ENCODE data around the gene TNNT2.

TNNT2 gene

DNA sequence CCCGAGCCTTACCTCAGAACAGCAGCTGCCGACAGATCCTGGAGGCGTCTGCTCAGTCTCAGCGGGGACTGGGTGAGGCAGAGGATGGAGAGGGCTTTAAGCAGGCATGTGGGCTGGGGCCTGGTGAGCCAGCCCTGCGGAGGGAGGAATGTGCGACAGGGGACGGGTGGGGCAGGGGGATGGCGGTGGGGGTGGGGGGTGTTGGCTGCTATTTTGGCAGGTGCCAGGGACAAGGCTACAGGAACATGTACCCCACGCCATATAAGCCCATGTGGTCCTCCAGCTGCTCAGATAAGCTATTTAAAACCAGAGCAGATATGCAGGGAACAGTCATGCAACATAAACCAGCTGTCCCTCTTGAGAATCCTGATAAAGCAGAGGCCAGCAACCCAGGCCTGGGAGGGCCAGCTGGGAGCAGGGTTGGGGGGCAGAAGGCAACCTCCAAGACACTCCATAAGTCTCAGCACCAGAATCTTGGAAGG lies at the start of gene TNNT2:
Gene TNNT2 (minus strand): TSS at position 70 of the 482 bp plus-strand sequence. CDS start 4,426 bp downstream, outside the sequence.
- no peak for DNase-seq (ENCODE audit: low read depth, low spot score)

DNA sequence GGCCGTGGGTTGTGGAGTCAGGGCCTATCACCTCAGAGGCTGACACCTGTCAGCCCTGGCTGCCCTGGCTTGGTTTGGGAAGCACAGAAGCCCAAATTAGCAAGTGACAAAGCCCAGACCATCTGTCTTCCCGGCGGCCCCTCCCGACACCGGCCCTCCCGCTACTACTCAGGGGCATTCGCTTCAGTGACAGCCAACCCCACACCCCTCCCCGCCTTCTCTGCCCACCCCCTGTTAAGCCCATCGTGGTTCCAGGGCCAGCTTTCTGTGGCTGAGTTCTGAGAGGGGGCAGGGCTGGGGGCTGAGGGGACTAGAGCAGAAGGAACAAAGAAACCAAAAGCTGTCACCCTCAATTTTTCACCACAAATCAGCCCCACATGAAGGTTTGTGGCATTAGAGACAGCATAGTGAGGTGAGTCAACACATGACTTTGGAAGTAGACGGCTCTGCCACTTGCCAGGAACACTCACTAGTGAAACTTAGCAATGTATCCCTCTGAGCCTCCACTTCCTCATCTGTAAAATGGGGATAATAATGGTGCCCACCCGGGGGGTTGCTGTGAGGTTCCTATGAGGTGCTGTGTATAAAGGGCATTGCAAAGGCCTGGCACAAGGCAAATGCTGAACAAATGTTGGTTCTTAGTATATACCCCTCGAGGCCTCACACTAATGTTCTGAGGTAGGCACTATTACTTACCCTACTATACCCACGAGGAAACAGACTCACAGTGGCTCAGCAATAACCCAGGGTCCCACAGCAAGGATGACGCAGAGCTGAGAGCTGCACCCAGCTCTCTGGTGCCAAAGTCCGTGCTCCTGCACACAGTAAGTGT lies 49.2 kb upstream of the TNNT2 start:
- DNase-seq (ENCODE audit: low read depth, low spot score) = no peak

DNA sequence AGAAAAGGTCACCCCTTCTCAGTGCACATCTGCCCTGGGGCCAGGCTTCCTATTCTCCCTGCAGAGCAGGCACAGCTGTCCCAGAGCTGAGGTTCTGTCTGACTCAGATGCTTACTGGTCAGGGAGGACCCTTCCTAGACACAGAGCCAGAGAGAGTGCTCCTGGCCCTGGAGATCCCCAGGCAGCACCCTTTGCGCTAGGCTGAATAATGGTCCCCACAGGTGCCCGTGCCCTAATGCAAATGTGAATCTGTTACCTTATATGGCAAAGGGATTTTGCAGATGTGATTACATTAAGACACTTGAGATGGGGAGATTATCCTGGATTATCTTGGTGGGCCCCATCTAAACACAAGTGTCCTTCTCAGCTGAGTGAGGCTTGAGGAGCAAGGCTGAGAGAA lies 46.7 kb upstream of the TNNT2 start:
- DNase-seq (ENCODE audit: low read depth, low spot score) = no peak

DNA sequence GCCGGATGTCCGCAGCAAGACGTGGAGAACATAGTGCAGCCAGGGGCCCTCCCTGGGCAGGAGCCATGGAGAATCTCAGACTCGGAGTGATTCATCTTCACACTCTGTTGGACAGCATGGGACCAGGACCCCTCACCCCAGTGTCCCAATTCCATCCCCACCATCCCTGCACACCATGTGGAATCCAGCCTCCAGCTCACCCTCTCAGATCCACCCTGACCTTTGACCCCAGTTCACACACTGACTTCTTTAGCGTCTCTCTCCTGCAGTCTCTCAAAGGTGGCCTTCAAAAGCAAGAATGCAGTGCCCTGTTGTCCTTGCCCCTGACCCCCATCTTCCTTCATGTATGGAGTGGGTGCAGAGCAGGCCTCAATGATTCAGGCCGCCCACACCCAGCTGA lies 46.2 kb upstream of the TNNT2 start:
- DNase-seq (ENCODE audit: low read depth, low spot score) = no peak

DNA sequence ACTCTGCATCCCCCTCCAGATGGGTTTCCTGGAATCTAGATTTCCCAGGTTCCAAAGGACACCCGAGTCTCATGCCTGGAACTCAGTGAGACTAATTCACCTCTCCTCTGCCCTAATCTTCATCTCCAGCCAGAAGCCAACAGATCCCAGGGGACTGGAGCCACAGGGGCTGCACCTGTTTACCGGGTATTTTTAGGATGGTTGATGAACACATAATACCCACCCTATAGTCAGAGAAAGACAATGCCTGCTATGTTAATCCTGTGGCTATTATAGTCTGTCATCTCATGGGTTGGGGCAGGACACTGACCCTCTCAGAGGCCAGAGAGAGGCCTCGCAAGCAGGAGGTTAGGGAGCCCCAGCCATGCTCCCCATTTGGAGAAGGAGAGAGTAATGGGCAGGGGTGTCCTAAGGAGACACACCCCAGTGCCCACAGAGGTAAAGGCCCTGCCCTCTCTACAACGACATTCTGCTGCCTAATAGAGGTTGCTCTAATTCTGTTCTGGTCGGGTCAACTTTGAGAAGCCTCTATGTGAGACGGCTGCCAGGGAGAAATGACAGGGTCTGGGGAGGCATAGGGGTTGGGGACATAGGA lies 45.1 kb upstream of the TNNT2 start:
- no peak for DNase-seq (ENCODE audit: low read depth, low spot score)

DNA sequence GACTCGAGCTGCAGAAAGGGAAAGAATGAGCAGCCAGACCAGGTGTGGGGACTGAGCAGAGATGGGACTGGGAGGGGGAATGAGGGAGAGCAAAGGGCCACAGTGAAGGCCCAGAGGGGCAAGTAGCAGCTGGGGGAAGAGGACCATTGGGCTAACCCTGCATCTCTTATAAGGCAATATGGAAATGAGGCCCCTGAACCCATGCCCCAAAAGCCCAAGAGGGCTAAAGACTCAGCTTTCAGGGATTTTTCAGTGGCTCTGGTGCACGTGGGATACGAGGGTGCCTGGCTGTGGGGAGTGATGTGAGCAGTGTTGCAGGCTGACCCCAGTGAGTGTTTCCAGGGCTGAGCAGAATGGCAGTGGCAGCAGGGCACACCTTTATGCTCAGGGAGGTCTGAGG lies 44.5 kb upstream of the TNNT2 start:
- no peak for DNase-seq (ENCODE audit: low read depth, low spot score)

DNA sequence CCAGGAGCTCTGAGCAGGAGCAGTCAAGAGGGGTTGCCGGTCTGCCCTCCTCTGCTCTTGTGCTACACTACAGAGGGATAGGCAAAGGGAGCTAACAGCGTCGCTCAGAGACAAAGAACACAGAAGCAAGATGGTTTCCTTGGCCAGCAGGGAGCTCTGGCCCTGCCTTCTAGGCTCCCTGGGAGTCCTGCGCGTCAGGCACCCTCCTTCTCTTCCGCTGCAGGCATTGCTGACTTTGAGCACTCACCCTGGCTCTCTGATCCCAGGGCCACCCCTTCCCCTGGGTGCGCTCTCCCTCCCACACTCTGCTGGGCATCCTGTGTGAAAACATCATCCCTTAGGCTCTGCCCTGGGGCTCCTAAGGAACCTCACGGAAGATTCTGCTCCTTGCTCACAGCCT lies 43.6 kb upstream of the TNNT2 start:
- no peak for DNase-seq (ENCODE audit: low read depth, low spot score)

DNA sequence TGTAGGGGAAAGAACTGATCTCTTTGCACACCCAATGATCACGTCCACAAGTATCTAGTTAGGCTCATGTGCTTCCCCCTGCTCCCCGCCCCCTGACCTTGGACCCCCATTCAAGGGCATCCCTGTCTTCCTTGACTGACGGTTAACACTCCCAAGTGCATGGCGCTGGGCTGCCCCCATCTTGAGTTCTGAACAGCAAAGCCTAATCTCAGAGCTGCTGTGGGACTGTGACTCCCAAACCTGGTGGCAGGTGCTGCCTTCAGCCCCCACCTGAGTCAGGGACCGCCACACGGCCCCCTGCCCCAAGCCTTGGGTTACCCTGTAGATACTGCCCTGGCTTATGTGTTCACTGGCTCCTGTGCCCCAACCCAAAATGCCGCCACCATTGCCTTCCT lies 43.1 kb upstream of the TNNT2 start:
- no peak for DNase-seq (ENCODE audit: low read depth, low spot score)

DNA sequence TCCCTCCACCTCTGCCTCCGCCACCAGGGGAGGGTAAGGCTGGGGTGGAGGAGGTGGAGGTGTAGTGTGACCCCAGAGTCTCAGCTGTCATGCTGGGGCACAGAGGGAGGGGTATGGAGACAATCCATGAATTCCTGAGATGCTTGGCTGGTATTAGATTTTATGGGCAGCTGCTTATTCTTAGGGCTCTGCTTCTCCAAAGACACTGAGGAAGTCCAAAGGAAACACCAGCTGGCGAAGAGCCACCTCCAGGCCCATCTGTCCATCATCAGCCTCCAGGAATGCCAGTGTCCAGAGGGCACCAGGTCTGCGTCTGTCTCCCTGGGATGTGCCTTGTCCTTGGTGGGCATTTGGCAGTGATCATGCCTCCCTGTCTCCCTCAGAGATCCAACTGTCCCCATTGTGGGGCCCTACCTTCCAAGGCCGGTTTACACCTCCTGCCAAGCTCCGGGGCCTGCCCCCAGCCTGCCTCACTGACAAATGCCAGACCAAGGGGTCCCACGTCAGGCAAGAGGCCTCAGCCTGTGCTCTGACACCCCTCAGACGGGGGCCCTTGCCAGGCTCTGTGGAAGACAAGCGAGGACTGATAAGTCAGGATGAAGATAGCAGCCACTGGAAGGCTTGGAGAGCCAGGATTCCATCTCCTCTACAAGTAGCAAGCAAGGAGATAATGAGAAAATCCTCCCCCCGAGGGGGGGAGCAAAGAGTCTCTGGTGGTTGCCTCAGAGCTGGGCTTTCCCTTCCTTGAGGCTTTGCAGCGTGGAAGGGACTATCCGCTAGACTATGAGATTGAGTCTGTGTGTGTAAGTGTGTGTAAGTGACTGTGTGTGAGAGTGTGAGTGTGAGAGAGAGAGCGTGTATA lies 42.5 kb upstream of the TNNT2 start:
- DNase-seq (ENCODE audit: low read depth, low spot score) = no peak

DNA sequence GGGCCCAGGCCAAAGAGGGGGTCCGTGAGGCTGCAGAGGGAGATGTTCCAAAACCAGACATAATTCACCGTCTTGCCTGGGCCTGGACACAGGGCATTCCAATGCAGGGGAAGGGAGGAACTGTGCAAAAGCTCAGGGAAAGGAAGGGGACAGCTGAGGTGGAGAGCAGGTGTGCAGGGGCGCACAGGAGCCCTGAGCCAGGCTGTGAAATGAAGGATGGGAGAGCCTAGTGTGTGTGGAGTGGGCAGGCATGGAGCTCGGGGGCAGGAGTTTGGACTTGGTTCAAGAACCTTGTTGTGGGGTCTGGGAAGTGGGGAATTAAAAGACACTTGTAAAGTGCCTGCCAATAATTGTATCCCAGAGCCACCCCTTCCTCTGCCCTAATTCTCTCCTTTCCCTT lies 41.8 kb upstream of the TNNT2 start:
- no peak for DNase-seq (ENCODE audit: low read depth, low spot score)

DNA sequence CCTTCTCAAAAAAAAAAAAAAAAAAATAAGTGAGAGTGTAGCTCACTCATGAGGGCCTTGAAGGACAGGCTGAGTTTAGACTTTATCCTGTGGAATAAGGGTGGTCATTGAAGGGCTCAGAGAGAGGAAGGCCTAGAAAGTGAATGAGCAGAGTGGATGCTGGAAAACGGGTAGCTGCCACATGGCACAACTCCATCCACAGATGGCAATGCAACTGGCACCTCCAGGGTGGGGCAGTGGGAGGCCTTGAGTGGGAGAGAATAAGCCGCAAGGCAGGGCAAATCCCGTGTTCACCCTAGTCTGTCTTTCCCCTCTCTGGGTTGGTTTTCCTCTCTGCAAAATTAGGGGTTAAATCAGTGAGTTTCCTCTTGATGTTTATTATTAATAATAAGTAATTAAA lies 41.0 kb upstream of the TNNT2 start:
- no peak for DNase-seq (ENCODE audit: low read depth, low spot score)

DNA sequence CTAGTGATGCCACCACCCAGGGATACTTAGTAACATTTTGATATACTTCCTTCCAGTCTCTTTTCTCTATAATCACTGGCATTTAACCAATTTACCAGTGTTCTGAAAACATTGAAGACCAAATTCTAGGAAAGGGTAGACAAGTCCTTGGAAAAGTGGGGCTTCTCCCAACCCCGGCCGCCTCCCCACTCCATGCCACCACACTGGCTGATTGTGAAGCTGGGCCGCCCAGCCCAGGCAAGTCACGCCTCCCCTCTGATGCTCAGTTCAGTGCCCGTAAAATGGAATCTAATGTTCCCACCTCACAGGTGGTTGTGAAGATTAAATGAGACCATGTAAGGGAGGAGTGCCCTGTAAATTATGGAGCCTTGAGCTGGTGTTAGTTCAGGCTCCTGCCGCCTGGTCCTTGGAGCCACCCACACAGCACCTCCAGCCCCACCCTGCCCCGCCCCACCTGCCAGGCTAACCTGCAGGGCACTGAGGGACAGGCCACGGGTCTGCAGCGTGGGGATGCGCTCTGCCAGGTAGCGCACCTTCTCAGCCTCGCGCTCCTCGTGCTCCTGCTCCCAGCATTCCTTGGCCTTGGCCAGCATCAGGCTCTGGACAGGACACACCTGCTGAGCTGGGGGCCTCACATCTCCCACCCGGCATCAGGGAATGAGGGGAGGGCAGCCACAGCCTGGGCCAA lies 36.7 kb upstream of the TNNT2 start:
- DNase-seq (ENCODE audit: low read depth, low spot score) = no peak

DNA sequence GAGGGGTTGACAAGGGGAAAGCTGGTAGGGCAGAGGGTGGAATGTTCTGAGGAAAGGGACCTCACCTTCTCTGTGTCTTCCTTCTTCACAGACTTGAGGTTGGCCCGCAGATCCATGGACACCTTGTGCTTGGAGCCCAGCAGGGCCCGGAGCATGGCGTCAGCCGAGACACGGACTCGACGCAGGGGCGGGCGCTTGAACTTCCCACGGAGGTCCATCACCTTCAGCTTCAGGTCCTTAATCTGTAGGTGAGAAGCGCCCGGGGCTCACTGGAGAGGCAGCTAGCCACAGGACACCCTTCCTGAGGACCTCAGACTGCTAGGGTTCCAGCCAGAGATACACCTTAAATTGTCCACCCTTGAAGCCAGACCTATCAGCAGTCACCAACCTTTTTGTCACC lies 33.8 kb upstream of the TNNT2 start:
- no peak for DNase-seq (ENCODE audit: low read depth, low spot score)

DNA sequence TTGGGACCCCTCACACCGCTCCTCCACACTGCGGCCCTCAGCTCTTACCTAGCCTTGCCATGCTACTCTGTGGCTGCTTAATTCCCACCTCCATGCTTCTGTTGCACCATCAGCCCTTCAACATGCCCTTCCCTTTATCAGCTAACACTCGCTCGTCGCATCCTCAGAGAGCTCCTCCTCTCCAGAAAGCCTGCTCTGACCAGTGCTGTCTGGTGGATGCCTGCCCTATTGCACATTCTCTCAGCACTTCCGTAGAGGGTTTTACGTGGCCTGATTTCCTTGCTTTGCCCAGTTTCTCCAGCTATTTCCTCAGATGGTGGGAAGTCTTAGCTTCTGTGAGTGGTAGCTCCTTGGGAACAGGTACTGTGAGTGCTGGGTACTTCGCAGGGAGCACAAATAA lies 32.0 kb upstream of the TNNT2 start:
- DNase-seq (ENCODE audit: low read depth, low spot score) = no peak

DNA sequence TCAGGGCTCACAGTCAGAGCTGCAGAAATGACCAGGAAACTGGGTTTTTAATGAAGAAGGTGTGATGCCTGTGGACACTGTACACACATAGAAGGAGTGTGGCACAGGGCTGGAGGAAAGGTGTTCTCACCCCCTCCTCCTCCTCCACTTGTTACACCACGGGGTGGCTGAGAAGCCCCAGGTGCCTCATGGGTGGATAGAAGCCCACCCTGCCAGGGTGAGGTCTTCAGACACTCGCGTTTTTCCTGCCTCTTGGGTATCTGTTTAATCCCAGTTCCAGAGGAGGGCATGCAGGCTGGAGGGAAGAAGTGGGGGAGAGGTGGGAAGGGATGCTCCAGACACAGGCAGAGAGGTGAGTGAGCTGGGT lies 31.3 kb upstream of the TNNT2 start:
- DNase-seq (ENCODE audit: low read depth, low spot score) = no peak

DNA sequence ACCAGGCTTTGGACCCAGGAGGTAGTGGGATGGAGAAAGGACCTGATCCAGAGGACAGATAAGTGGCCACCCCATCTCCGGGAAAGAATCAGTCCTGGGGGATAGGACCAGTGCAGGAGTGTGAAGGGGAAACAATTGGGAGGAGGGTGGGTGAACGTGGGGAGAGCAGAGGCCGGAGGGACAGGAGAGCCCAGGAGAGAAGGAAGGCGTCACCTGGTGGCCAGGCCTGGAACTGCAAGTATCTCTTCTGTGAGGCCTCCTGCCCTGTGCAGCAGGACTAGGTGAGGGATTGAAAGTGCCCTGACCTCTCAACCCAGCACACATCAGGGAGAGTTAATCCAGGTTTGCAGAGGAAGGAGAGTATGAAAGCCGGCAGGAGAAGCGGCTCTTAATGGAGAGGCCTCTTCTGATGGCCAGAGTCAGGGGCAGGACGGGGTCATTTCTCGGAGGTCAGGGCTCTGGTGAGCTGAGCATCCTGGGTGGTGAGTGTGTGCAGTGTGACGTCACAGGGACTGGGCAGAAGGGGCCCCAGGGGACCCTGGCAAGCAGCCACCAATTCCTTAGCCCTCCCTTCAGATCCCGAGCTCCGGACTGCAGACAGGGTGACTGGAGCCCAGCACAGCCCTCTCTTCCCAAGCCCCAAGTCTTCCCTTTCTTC lies 30.8 kb upstream of the TNNT2 start:
- DNase-seq (ENCODE audit: low read depth, low spot score) = peak; percentile 35

DNA sequence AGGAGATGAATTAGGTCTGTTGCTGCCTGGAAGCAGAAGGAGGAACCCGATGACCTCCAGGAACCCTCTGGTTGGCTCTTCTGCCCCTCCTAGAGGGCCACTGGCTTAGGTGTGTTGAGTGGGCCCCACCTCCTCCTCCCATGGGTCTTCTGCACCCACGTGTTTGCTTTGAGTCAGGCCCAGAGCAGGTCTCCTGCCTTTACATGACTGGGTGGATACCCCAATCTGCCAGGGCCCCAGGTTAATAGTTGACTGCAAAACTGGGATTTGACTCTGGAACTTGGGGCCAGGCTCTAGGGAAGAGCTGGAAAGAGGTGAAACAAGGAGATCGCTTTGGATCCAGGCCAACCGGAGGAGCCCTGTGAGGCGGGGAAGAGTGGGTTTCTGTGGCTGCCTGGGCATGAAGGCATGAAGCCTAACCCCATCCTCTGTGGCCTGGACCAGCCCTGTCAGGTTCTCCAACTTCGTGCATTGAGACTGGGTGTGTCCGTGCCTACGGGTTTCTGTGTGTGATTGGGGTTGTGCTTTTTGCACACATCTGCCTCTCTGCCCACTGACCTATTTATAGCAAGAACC lies 29.4 kb upstream of the TNNT2 start:
- no peak for DNase-seq (ENCODE audit: low read depth, low spot score)

DNA sequence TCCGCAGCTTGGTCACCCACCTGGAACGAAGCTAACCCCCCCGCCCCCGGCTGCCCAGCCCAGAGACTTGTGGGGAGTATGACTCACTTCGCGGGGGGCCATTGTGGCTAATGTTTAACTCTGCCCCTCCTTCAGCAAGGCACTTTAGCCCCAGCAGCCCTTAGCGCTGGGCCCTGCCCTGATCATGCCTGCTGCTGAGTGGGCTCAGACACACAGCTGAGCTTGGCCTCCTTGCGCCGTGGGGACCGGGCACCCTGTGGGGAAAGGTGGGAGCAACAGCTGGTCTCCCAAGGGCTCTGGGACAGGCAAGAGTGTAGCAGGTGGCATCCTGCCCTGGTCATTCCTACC lies 28.0 kb upstream of the TNNT2 start:
- no peak for DNase-seq (ENCODE audit: low read depth, low spot score)

DNA sequence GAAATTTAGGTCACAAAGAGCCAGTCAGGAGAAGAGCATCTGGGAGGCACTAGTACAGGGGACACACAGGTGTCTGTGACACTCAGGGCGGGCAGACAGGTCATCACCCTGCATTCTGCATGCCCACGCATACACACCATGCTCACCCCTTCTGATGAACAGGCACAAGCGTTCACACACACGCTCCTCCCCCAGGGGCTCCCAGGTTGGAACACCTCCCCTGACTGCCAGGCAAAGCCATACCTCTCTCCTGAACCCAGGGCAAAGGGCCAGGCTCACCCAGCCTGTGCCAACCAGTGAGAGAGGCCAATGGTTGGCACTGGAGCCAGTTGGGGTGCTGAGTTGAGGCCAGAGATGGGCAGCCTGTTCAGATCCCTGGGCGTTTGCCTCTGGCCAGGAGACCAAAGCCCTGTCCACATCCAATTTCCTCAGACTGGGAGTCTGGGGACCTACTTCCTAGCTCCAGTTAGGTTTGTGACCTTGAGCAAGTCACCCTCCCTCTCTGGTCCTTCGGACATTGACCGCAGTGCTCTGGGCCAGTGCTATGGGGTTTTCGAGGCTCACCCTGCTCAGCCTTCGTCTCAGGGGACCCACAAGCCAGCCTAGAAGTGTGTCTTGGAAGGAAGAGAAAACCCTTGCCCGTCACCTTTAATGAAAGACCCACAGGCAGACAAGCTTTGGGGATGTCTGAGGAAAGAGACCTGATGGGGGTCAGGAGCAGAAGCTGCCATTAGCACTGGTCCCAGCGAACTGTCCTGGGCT lies 27.4 kb upstream of the TNNT2 start:
- DNase-seq (ENCODE audit: low read depth, low spot score) = no peak

DNA sequence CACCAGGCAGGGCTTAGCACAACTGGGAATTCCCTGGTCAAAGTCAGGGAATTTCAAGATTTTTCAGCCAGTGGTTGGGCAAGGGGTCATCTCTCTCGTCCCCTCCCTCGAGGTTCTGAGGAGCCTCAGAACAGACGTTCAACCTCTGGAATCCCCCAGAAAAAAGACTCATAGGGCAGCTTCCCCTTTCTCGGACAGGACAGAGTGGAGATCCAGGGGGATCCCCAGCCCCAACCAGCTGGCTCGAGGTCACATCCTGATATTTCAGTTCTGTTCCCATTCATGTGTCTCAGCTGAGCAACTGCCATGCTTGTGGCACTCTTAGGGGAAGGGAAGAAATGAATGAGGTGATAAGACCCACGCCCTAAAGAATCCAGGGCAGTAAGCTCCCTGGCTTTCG lies 26.6 kb upstream of the TNNT2 start:
- DNase-seq (ENCODE audit: low read depth, low spot score) = no peak
